Left renal pelvis (tissue), 4 donors: ENCODE results near the gene ECI2. TPM values are rescaled to one million over a fixed set of nuclear protein-coding genes. Genes with fewer than 3 reads are reported as not detected.

ENCODE experiments used
- DNase-seq, 4 donors: peaks; one replicate each; pipeline ENCODE4 v3.0.0-alpha.2; 2013; ENCODE audit warnings: low read depth in 4 of 4, low spot score in 3 of 4
- polyA plus RNA-seq, 4 donors: library from polyadenylated mRNA; unstranded; fragments of 120-200 nt; gene quantifications; one replicate each; pipeline ENCODE4 v1.2.1, GENCODE V29; 2013; ENCODE audit not compliant: insufficient read length in 4 of 4

ECI2 gene
- polyA plus RNA-seq, result 100 to 1,000 TPM in 1 of 4 donors, 10 to 100 TPM in 3; 68.9 to 101 (median 91.7) TPM

GRCh38 chr6:4134841-4135664, at the start of gene ECI2:
Gene ECI2 (minus strand): TSS chr6:4135575. CDS start chr6:4135560, 15 bp downstream.
- DNase-seq, result peak in 3 of 4 donors; percentile 45 to 57 (median 49)

- peak in 2 of 4 donors; percentile 16 to 45 for DNase-seq
Measured at GRCh38 chr6:4180652-4181255, 45.4 kb upstream of the ECI2 start.

- no peak for DNase-seq
Measured at GRCh38 chr6:4179960-4180651, 44.7 kb upstream of the ECI2 start.

GRCh38 chr6:4178737-4179333, 43.5 kb upstream of the ECI2 start:
- DNase-seq, result no peak

- no peak for DNase-seq
Measured at GRCh38 chr6:4176907-4177306, 41.5 kb upstream of the ECI2 start.

GRCh38 chr6:4174042-4174441, 38.7 kb upstream of the ECI2 start:
- DNase-seq, result no peak

- DNase-seq, result no peak
Measured at GRCh38 chr6:4172368-4172767, 37.0 kb upstream of the ECI2 start.

- no peak for DNase-seq
Measured at GRCh38 chr6:4170297-4170696, 34.9 kb upstream of the ECI2 start.

GRCh38 chr6:4169028-4169789, 33.8 kb upstream of the ECI2 start:
- DNase-seq, result no peak

- no peak for DNase-seq
Measured at GRCh38 chr6:4167833-4168232, 32.5 kb upstream of the ECI2 start.

- DNase-seq, result no peak
Measured at GRCh38 chr6:4167123-4167522, 31.7 kb upstream of the ECI2 start.

- no peak for DNase-seq
Measured at GRCh38 chr6:4164456-4164855, 29.1 kb upstream of the ECI2 start.

GRCh38 chr6:4164117-4164442, 28.7 kb upstream of the ECI2 start:
- DNase-seq, result no peak

- no peak for DNase-seq
Measured at GRCh38 chr6:4163408-4164116, 28.2 kb upstream of the ECI2 start.

- no peak for DNase-seq
Measured at GRCh38 chr6:4162370-4162769, 27.0 kb upstream of the ECI2 start.

GRCh38 chr6:4159491-4159890, 24.1 kb upstream of the ECI2 start:
- no peak for DNase-seq

GRCh38 chr6:4157506-4157905, 22.1 kb upstream of the ECI2 start:
- no peak for DNase-seq

- DNase-seq, result peak in 3 of 4 donors; percentile 71 to 80 (median 73)
Measured at GRCh38 chr6:4155848-4156466, 20.6 kb upstream of the ECI2 start.

GRCh38 chr6:4153514-4153985, 18.2 kb upstream of the ECI2 start:
- no peak for DNase-seq
